HG03108 (cell line): ENCODE data around the gene EPB42.
"Not testable (repeated sequence)": the region's sequence is repeated elsewhere in the genome, so short reads cannot be mapped to it uniquely, and the experiment has no call there.

Experiments
- ATAC-seq: cut with Tn5 transposase; IDR thresholded peaks from one replicate; pipeline ENCODE4 v1.9.1; 2021; ENCODE audit warnings: moderate library complexity; ENCODE audit not compliant: unreplicated experiment

The EPB42 gene

GRCh38 chr15:43189296-43189695 is 31.5 kb downstream of the EPB42 start:
- no peak for ATAC-seq

GRCh38 chr15:43187544-43188155 is 33.2 kb downstream of the EPB42 start:
- ATAC-seq = no peak

GRCh38 chr15:43186003-43186353 is 34.8 kb downstream of the EPB42 start:
- ATAC-seq = peak; percentile 3

- ATAC-seq = peak; percentile 90
Observed at GRCh38 chr15:43185157-43186002, 35.4 kb downstream of the EPB42 start, which contains the start of gene CCNDBP1. CCNDBP1 (plus strand) TSS chr15:43185403; CDS start chr15:43185499, 96 bp downstream.

- ATAC-seq = peak; percentile 1
Observed at GRCh38 chr15:43184407-43185124, 36.3 kb downstream of the EPB42 start.

GRCh38 chr15:43183270-43183669 is 37.5 kb downstream of the EPB42 start:
- no peak for ATAC-seq

- ATAC-seq = not testable (repeated sequence)
Observed at GRCh38 chr15:43177147-43177546, 43.7 kb downstream of the EPB42 start.

- ATAC-seq = not testable (repeated sequence)
Observed at GRCh38 chr15:43175656-43176309, 45.0 kb downstream of the EPB42 start.

GRCh38 chr15:43169888-43170287 is 50.9 kb downstream of the EPB42 start:
- ATAC-seq = no peak

- ATAC-seq = no peak
Observed at GRCh38 chr15:43168192-43169107, 52.4 kb downstream of the EPB42 start.

GRCh38 chr15:43167261-43167660 is 53.6 kb downstream of the EPB42 start:
- ATAC-seq = not testable (repeated sequence)

GRCh38 chr15:43165801-43166325 is 55.0 kb downstream of the EPB42 start:
- no peak for ATAC-seq

GRCh38 chr15:43153269-43153668 is 67.5 kb downstream of the EPB42 start:
- ATAC-seq = no peak

GRCh38 chr15:43151688-43152087 is 69.1 kb downstream of the EPB42 start:
- no peak for ATAC-seq

GRCh38 chr15:43150191-43150929 is 70.5 kb downstream of the EPB42 start:
- ATAC-seq = no peak
